Naive B cell (primary cell): ENCODE data around the gene CABP2. TPM values are rescaled to one million over a fixed set of nuclear protein-coding genes. Genes with fewer than 3 reads are reported as not detected.

Experiments used
- ATAC-seq, 2 donors: fragments of 150-1000 bp; cut with Tn5 transposase; 2 replicates each; pipeline ENCODE4 v1.10.0; 2021; ENCODE audit warnings: low read depth in 2 of 2, mild to moderate bottlenecking in 2 of 2, moderate library complexity in 2 of 2
- DNase-seq: peaks from one replicate; pipeline ENCODE4 v3.0.0; 2022
- H3K27ac Mint-ChIP-seq, 6 donors: one replicate each; pipeline ENCODE4 v1.8.0; 2020 to 2022; ENCODE audit warnings: mild to moderate bottlenecking in 6 of 6, mixed read lengths in 6 of 6, moderate library complexity in 5 of 6, inconsistent platforms in 2 of 6
- H3K27me3 Mint-ChIP-seq, 3 donors: one replicate each; pipeline ENCODE4 v1.8.0; 2021 to 2022; ENCODE audit warnings: mixed read lengths in 3 of 3, mild to moderate bottlenecking in 1 of 3
- H3K36me3 Mint-ChIP-seq, 2 donors: one replicate each; pipeline ENCODE4 v1.8.0; 2020 to 2022; ENCODE audit warnings: mixed read lengths in 2 of 2, inconsistent platforms in 1 of 2, mild to moderate bottlenecking in 1 of 2
- H3K4me1 Mint-ChIP-seq, 3 donors: one replicate each; pipeline ENCODE4 v1.8.0; 2020 to 2022; ENCODE audit warnings: mixed read lengths in 3 of 3, inconsistent platforms in 1 of 3, mild to moderate bottlenecking in 1 of 3, moderate library complexity in 1 of 3
- H3K4me3 Mint-ChIP-seq, 8 donors: one replicate each; pipeline ENCODE4 v1.8.0; 2020 to 2022; ENCODE audit warnings: mild to moderate bottlenecking in 8 of 8, mixed read lengths in 8 of 8, moderate library complexity in 8 of 8, inconsistent platforms in 2 of 8
- H3K9me3 Mint-ChIP-seq, 7 donors: one replicate each; pipeline ENCODE4 v1.8.0; 2020 to 2022; ENCODE audit warnings: mixed read lengths in 7 of 7, mild to moderate bottlenecking in 5 of 7, inconsistent platforms in 2 of 7, moderate library complexity in 1 of 7
- polyA plus RNA-seq, 6 donors: library from polyadenylated mRNA; unstranded; fragments of 300-500 nt; fragmentation: Illumina TruSeq; gene quantifications; one replicate each; pipeline ENCODE4 v1.2.3, GENCODE V29; 2021; ENCODE audit warnings: low read depth in 6 of 6

CABP2 gene
- polyA plus RNA-seq, 6 donors from 2014 or later = not detected

GRCh38 chr11:67532889-67533288 lies 9.6 kb upstream of the CABP2 start:
- no peak for DNase-seq
- Mint-ChIP-seq H3K27me3 (peaks cover 0 to 22% (median 21%) of the 10 kb centered on the region in 3 donors), H3K27ac (no peak overlapping the region), H3K4me1 (no peaks in the 10 kb centered on the region), H3K4me3 (no peak overlapping the region), H3K9me3 (peaks cover 6 to 28% (median 17%) of the 10 kb centered on the region in 7 donors), H3K36me3 (peaks cover 5 to 12% of the 10 kb centered on the region in 2 donors)
- ATAC-seq = no peak

GRCh38 chr11:67530282-67530592 lies 7.0 kb upstream of the CABP2 start:
- ATAC-seq (no peak), DNase-seq (no peak)
- no peak overlapping the region for H3K4me3 Mint-ChIP-seq
- H3K27me3 Mint-ChIP-seq = peaks cover 6 to 49% (median 41%) of the 10 kb centered on the region in 3 donors
- H3K4me1 Mint-ChIP-seq = no peaks in the 10 kb centered on the region
- H3K36me3 Mint-ChIP-seq = peaks cover 5 to 18% of the 10 kb centered on the region in 2 donors
- peaks cover 11 to 28% (median 14%) of the 10 kb centered on the region in 7 donors for H3K9me3 Mint-ChIP-seq
- no peak overlapping the region for H3K27ac Mint-ChIP-seq

DNA sequence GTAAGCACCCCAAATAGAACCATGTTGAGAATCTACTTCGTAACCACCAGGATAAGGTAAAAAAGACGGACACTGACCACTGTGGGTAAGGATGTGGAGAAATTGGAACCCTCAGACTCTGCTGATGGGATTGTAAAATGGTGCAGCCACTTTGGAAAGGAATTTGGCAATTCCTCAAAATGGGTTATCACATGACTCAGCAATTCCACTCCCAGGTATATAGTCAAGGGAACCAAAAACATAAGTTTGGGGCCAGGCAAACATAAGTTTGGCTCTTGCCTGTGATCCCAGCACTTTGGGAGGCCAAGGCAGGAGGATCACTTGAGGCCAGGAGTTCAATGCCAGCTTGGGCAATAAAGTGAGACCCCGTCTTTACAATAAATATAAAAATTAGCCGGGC lies 5.1 kb upstream of the CABP2 start:
- H3K9me3 Mint-ChIP-seq = peaks cover 2 to 14% (median 6%) of the 10 kb centered on the region in 7 donors
- no peaks in the 10 kb centered on the region for H3K4me1 Mint-ChIP-seq
- H3K36me3 Mint-ChIP-seq = peaks cover 0 to 5% of the 10 kb centered on the region in 2 donors
- H3K27ac Mint-ChIP-seq = no peak overlapping the region
- no peak overlapping the region for H3K4me3 Mint-ChIP-seq
- no peak for ATAC-seq
- no peak for DNase-seq
- H3K27me3 Mint-ChIP-seq = peaks cover 6 to 52% (median 43%) of the 10 kb centered on the region in 3 donors

DNA sequence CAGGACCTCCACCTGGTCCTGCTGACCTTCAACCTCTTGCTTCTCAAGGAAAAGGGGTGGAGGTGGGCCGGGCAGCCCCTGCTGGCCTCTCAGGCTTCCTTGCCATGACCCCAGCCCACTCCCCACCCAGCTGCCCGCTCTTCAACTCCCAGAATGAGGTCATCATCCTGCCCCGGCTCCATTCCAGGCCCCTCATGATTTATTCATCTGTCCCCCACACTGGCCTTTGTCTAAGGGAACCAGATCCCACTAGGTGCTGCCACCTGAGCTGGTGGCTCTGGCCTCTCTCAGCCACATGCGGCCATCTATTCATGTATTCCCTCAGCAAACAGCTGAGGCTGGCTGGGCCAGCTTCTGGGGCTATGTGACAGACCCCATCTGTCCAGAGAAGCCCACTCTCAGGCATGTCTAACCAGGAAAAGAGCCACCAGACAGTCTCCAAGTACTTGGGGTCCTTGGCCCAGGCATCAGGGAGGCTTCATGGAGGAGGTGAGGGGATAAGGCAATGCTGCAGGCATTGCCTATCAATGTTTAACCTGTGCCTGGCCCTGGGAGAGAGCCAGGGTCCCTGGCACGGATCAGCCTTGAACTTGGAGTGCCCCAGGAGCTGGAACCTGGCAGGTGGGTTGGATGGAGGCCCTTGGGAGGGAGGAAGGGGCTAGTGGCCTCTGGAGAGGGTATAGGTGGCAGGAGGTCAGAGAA lies 2.2 kb upstream of the CABP2 start:
- no peak overlapping the region for H3K4me3 Mint-ChIP-seq
- DNase-seq = no peak
- no peak overlapping the region for H3K27ac Mint-ChIP-seq

GRCh38 chr11:67524480-67524808 lies 1.2 kb upstream of the CABP2 start:
- no peak for ATAC-seq
- Mint-ChIP-seq H3K27me3 (peaks cover 6 to 56% (median 49%) of the 10 kb centered on the region in 3 donors), H3K27ac (peak overlapping the region in 1 of 6 donors; percentile 56), H3K4me3 (no peak overlapping the region), H3K4me1 (no peaks in the 10 kb centered on the region), H3K9me3 (peaks cover 0 to 6% (median 0%) of the 10 kb centered on the region in 7 donors), H3K36me3 (peaks cover 0 to 5% of the 10 kb centered on the region in 2 donors)
- no peak for DNase-seq

More for the DNA sequence above, 2.2 kb upstream of the CABP2 start:
- no peak for ATAC-seq
- peaks cover 6 to 57% (median 51%) of the 10 kb centered on the region in 3 donors for H3K27me3 Mint-ChIP-seq
- peaks cover 0 to 6% (median 0%) of the 10 kb centered on the region in 7 donors for H3K9me3 Mint-ChIP-seq
- peaks cover 0 to 5% of the 10 kb centered on the region in 2 donors for H3K36me3 Mint-ChIP-seq
- H3K4me1 Mint-ChIP-seq = no peaks in the 10 kb centered on the region

- no peak for DNase-seq
- Mint-ChIP-seq H3K4me1 (no peaks in the 10 kb centered on the region), H3K27me3 (peaks cover 6 to 52% (median 45%) of the 10 kb centered on the region in 3 donors), H3K9me3 (peaks cover 0 to 6% (median 0%) of the 10 kb centered on the region in 7 donors), H3K27ac (no peak overlapping the region), H3K36me3 (peaks cover 0 to 5% of the 10 kb centered on the region in 2 donors), H3K4me3 (no peak overlapping the region)
- no peak for ATAC-seq
These were observed 572 bp upstream of the CABP2 start for GRCh38 chr11:67523556-67524479.

- H3K9me3 Mint-ChIP-seq = peaks cover 0 to 3% (median 0%) of the 10 kb centered on the region in 7 donors
- no peak overlapping the region for H3K27ac Mint-ChIP-seq
- no peak for DNase-seq
- no peak overlapping the region for H3K4me3 Mint-ChIP-seq
- peaks cover 0 to 5% of the 10 kb centered on the region in 2 donors for H3K36me3 Mint-ChIP-seq
- ATAC-seq = no peak
- peaks cover 2 to 44% (median 39%) of the 10 kb centered on the region in 3 donors for H3K27me3 Mint-ChIP-seq
- H3K4me1 Mint-ChIP-seq = no peaks in the 10 kb centered on the region
These were observed 908 bp downstream of the CABP2 start for GRCh38 chr11:67522338-67522737.

GRCh38 chr11:67521924-67522323 lies 1.3 kb downstream of the CABP2 start:
- DNase-seq = no peak
- H3K27ac Mint-ChIP-seq = peak overlapping the region in 1 of 6 donors; percentile 83
- no peaks in the 10 kb centered on the region for H3K9me3 Mint-ChIP-seq
- H3K27me3 Mint-ChIP-seq = peaks cover 0 to 42% (median 35%) of the 10 kb centered on the region in 3 donors
- peaks cover 0 to under 1% of the 10 kb centered on the region in 2 donors for H3K36me3 Mint-ChIP-seq
- no peak for ATAC-seq
- H3K4me1 Mint-ChIP-seq = no peaks in the 10 kb centered on the region
- no peak overlapping the region for H3K4me3 Mint-ChIP-seq

DNA sequence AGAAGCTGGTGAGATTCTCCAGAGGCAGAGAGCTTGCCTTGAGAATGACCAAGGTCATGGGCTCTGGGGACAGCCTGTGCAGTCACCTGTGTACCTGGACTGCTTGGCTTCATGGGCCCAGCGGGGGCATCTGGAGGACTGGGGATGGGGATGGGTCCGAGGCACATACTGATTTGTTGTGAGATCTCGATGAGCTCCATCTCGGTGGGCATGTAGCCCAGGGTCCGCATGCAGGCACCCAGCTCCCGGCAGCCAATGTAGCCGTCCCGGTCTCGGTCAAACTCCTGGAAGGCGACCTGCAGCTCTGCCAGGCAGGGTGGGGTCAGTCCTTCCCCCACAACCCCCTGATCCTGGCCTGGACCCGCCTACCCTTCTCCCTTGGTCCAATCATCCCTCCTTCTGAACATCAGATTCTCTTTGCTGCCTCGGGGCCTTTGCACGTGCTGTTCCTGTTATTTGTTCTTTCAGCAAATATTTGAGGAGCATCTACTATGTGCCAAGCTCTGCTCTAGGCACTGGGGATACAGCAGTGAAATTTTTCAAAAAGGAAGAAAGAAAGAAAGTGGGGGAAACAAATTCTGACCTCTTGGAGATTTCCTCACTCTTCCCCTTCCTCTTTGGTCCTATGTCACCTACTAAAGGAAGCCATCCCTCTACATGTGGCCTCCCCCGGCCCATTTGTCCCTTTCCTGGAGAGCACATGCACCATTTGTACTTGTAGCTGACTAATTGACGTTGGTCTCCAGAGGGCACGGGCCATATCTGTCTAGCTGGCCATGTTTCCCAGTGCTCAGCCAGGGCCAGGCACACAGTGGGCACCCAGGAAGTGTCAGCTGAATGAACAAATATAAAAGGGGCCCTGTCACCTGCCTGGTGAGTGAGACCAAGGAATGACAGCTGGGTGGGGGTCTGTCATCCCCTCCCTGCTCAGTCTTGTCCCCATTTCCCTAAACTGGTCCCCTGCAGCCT lies 2.1 kb downstream of the CABP2 start:
- no peak for ATAC-seq
- Mint-ChIP-seq H3K9me3 (no peaks in the 10 kb centered on the region), H3K4me3 (no peak overlapping the region), H3K4me1 (no peaks in the 10 kb centered on the region), H3K27ac (no peak overlapping the region), H3K27me3 (peaks cover 0 to 38% (median 29%) of the 10 kb centered on the region in 3 donors), H3K36me3 (no peaks in the 10 kb centered on the region)
- no peak for DNase-seq

DNA sequence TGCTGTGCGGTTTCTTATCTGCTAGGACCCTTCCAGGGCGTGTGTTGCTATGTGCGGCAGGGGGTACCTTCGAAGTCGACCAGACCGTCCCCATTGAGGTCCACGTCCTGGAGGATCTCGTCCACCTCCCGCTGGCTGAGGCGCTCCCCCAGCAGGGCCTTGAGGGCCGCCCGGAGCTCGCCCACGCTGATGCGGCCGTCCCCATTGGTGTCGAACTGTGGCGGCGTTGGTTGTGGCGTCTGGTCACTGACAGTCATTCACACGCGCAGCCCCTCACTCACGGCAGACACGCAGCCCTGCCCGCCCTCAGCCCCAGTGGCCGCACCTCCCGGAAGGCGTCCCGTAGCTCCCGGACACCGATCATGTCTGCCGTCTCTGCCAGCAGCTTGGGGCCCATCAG lies 3.5 kb downstream of the CABP2 start:
- ATAC-seq (no peak), DNase-seq (no peak)
- Mint-ChIP-seq H3K4me1 (no peaks in the 10 kb centered on the region), H3K9me3 (no peaks in the 10 kb centered on the region), H3K27ac (no peak overlapping the region), H3K36me3 (no peaks in the 10 kb centered on the region), H3K27me3 (peaks cover 0 to 33% (median 28%) of the 10 kb centered on the region in 3 donors), H3K4me3 (no peak overlapping the region)

- Mint-ChIP-seq H3K4me1 (no peaks in the 10 kb centered on the region), H3K27ac (no peak overlapping the region), H3K4me3 (no peak overlapping the region)
These were observed 5.3 kb downstream of the CABP2 start for GRCh38 chr11:67517784-67518552.

GRCh38 chr11:67516806-67517205 lies 6.4 kb downstream of the CABP2 start:
- Mint-ChIP-seq H3K4me3 (no peak overlapping the region), H3K27ac (no peak overlapping the region), H3K9me3 (no peaks in the 10 kb centered on the region), H3K27me3 (peaks cover 6 to 45% (median 16%) of the 10 kb centered on the region in 3 donors), H3K36me3 (no peaks in the 10 kb centered on the region), H3K4me1 (no peaks in the 10 kb centered on the region)
- no peak for ATAC-seq
- DNase-seq = no peak

More at GRCh38 chr11:67517784-67518552, 5.3 kb downstream of the CABP2 start:
- Mint-ChIP-seq H3K9me3 (no peaks in the 10 kb centered on the region), H3K27me3 (peaks cover 6 to 36% (median 22%) of the 10 kb centered on the region in 3 donors), H3K36me3 (no peaks in the 10 kb centered on the region)
- DNase-seq (no peak), ATAC-seq (no peak)
